Stimulated activated CD4-positive, alpha-beta T cell treated with anti-CD3 and anti-CD28 coated beads, TNF-alpha, amount 100 ng/mL, for 4 hours (primary cell): ENCODE measurements around the gene CABLES1.
"Not testable (repeated sequence)": the region's sequence is repeated elsewhere in the genome, so short reads cannot be mapped to it uniquely, and the experiment has no call there.

ENCODE experiments used
- DNase-seq, 3 experiments: peaks; one replicate each; pipeline ENCODE4 v3.0.0-alpha.2; 2020; ENCODE audit warnings: low read depth in 3 of 3

Gene CABLES1

DNA sequence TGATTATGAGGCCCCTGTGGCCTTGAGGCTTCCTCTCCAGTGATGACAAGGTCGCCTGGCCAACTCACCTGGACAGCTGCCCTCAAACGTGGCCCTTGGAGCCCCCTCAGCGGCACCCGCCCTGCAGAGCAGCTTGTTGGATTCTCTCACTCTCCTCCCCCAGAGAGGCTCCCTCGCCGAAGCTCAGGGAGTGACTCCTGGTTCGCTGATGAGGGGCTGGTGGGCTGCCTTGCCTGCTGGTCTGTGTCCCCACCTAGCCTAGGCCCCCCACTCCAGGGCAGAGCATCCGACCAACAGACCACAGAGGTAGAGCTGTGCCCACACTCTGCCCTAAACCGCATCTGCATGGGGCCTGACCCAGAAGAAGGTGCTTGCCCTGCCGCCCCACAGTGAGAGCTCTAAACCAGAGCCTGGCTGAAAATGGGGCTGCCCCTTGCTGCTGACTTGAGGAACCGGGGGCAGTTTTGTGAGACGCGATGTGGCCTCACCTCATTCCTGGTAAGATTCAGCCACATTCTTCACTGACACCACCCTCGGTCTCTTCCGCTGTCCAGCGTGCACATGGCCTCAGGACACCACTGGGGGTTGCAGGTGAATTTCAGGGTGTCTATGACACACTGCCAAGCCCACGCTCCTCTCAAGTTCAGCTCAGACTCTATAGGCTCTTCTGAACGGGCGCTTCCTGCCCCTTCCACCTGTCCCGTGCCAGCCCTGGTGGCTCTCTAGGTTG, 131.6 kb downstream of the CABLES1 start:
- DNase-seq = no peak

DNA sequence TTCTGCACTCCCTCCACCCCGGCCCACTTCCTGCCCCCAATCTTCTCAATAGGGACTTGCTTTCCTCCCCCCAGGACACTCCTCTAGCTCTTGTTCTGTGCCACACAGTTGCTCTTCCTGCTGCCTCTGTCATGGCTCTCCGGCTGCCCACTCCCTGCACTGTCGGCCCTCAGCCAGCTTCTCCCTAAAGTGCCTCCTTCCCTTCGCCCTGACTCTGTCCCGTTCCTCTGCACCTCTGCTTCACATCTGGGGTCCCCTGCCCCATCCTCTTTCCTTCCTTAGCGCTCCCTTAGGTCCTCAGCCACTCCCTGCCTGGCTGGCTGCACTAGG, 132.1 kb downstream of the CABLES1 start:
- no peak for DNase-seq

DNA sequence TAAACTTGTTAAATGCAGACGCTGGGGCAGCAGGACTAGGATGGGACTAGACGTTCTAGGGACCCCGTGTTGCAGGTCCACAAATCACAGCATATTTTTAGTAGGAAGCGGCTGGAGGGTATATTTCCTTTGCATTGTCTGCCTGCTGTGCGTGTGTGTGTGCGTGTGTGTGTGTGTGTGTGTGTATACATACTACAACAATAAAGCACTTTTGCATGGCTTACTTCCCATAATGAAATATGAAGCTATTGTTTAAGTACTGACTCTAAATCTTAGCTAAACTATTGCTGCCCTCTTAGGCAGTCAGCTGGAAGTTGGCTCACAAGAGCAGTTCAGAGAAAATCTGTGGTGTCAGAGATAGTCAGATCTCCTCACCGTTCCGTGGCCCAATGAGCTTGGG, 133.4 kb downstream of the CABLES1 start:
- DNase-seq = no peak

DNA sequence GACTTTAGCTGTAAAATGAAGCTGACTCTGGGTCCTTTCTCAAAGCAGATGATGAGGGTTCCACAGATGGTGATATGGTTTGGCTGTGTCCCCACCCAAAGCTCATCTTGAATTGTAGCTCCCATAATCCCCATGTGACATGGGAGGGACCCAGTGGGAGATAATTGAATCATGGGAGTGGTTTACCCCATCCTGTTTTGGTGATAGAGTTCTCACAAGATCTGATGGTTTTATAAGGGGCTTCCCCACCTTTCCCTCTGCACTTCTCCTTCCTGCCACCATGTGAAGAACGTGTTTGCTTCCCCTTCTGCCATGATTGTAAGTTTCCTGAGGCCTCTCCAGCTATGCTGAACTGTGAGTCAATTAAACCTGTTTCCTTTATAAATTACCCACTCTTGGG, 133.8 kb downstream of the CABLES1 start:
- not testable (repeated sequence) for DNase-seq

DNA sequence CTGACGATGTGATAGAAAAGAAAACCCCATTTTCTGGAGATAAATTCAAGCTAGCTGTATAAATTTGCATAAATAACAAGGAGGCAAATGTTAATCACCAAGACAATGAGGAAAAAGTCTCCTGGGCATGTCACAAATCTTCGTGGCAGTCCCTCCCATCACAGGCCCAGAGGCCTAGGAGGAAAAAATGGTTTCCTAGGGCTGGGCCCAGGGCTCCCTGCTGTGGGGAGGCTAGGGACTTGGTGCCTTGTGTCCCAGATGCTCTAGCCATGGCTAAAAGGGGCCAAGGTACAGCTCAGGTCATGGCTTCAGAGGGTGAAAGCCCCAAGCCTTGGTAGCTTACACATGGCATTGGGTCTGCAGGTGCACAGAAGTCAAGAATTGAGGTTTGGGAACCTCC, 134.6 kb downstream of the CABLES1 start:
- no peak for DNase-seq

DNA sequence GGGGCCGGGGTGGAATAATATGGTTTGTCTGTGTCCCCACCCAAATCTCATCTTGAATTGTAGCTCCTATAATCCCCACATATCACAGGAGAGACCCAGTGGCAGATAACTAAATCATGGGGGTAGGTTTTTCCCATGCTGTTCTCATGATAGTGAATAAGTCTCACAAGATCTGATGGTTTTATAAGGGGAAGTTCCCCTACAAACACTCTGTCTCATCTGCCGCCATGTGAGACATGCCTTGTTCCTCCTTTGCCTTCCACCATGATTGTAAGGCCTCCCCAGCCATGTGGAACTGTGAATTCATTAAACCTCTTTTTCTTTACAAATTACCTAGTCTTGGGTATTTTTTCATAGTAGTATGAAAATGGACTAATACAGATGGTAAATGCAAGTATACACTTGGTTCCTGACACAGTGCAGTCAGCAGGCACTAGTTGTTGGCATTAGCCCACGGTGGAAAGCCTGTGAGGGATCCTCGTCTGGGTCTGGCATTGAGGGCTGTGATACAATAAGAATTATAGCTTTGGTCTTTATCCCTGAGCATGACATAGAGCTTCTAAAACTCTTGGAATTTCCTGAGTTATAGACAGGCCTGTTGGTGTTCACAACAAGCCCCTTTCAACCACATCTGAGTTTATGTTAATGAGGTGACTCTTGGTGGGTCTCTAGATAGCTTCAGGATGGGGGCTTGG, 135.8 kb downstream of the CABLES1 start:
- DNase-seq = no peak

DNA sequence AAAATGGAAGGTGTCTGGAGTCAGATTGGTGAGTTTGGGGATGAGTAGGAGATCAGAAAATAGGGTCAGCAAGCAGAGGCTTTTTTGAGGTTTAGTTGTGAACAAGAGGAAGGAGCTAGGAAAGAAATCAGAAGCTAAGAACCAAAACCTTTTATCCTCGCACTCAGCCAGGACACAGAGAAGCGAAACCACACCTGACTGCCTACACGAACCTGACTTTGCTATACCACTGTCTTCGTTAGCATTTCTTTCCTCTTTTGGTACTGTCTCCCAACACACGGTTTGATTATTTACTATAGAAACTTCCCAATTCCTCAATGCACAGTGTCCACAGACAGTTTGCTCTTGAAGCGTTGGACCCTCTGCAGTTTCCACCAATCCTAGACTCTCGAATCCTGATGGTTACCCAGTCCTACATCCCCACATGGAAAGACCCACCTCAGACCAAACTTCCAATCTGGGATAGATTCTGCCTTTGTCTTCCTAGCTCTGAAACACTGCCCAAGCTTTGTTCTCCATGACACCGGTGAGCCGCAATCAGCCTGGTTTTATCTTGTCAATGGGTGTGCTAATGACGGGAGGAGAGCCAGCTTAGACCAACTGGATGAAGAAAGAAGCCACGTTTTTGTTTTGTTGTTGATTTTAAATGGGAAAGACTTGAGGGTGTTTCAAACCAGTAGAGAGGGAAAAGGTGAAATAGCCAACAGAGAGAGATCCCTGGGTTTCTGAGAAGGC, 137.4 kb downstream of the CABLES1 start:
- DNase-seq = no peak

DNA sequence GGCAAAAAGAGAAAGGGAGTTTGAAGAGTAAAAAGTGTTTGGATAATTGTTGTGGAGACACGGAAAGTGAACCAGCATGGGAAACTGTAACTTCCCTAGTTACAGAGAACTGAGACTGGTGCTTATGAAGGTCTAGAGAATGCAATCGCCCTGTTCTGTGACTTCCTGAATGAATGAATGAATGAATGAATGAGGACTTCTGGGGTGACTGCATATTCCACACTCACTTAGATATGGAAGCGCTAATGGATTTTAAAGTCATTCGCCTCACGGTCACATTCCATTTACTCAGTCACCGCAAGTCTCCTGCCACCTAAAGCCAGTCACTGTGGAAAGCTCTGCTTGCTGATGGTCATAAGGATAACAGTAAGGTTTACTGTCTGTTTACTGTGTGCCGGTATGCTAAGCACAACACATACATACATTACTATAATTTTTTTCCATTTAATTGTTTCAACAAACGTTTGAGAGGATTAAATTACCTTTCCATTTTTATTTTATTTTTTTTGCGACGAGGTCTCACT, 138.2 kb downstream of the CABLES1 start:
- no peak for DNase-seq

DNA sequence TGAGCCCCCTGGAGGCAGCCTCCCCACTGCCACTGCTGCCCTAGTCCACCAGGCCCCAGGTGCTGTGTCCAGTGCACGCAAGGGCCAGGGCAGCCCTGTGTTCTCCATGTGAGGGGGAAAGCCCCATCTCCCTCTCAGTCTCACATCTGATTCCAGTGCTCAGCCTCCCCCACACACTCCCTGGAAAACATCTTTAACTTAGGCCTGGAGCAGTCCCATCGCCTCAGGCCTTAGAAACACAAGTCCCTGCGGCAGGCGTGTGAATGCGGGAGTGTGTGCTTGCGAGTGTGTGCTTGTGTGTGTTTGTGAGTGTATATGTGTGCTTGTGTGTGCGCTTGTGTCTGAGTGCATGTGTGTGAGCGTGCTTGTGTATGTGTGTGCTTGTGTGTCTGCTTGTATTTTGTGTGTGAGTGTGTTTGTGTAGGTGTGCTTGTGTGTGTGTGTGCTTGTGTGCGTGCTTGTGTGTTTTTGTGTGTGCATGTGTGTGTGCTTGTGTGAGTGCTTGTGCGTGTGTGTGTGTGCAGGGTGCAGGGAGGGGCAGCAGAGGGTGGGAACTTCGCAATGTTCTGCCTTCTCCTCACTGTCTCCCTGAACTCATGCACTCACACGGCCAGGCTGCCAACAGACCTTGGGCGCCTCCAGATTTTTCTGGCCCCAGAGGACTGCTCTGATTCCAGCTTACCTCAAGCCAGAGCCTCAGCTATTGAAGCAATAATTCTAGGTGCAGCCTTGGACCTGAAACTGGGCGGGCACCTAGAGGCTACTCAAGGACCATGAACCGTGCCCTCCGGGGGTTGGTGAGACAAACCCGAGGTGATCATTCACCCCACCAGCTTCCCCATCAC, 139.6 kb downstream of the CABLES1 start:
- DNase-seq = no peak

DNA sequence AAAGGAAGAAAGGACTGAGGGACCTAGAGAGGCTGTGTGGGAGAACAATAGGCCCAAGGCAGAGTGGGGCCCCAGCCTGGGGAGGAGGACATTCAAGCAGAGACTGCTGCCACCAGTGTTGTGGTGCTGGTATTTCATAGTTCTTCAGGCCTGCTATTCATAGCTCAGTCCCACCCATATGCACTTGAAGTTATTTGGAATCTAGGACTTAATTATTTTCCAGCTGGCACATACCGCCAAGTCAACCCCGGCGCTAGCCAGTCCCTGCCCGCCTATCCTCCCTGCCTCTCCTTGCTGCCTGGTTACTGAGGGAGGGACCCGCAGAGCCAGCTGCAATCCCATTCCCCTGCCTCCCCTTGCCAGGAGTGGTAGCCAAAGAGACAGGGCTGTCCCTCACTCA, 141.2 kb downstream of the CABLES1 start:
- DNase-seq = no peak

DNA sequence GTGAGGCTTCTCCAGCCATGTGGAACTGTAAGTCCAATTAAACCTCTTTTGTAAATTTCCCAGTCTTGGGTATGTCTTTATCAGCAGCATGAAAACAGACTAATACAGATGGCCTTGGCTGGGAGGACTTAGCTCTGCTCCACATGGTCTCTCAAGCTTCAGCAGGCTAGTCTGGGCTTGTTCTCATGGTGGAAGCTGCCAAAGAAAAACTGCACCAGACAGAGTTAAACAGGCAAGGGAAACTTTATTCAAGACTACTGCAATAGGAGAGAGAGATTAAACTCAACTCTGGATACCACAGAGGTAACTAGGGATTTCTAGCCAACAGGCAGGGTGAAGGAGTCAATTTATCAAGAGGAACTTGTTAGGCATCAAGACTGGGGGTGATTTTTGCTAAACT, 142.1 kb downstream of the CABLES1 start:
- DNase-seq = no peak

DNA sequence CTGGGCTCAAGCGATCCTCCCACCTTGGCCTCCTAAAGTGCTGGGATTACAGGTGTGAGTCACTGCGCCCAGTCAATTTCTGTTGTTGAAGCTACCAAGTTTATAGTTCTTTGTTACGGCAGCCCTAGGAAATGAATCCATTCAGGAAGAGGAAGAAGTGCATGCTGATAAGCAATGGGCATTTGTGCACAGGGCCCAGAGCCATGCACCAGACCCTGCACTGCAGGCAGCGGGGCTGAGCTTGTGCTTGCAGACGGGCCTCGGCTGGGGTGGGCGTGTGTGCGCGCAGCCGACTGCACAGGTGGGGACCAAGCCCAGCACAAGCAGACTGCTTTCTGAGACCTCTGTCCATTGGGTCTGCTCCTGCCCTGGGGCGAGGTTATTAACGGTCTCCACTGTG, 144.6 kb downstream of the CABLES1 start:
- DNase-seq = no peak

DNA sequence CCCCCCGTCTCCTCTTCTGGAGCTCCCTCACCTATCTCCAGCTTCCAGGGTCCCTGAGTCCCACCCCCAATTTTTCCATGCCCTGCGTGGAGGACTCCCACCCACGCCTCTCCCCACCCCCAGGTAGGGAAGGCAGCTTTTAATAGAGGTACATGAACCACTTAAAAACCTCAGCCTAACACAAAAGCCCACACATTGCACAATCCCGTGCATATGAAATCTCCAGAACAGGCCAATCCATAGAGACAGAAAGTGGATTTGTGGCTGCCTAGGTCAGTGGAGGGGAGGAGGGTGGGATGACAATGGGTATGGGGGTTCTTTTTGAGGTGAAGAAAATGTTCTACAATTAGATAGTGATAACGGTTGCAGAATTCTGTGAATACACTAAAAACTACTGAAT, 145.6 kb downstream of the CABLES1 start:
- DNase-seq = no peak

DNA sequence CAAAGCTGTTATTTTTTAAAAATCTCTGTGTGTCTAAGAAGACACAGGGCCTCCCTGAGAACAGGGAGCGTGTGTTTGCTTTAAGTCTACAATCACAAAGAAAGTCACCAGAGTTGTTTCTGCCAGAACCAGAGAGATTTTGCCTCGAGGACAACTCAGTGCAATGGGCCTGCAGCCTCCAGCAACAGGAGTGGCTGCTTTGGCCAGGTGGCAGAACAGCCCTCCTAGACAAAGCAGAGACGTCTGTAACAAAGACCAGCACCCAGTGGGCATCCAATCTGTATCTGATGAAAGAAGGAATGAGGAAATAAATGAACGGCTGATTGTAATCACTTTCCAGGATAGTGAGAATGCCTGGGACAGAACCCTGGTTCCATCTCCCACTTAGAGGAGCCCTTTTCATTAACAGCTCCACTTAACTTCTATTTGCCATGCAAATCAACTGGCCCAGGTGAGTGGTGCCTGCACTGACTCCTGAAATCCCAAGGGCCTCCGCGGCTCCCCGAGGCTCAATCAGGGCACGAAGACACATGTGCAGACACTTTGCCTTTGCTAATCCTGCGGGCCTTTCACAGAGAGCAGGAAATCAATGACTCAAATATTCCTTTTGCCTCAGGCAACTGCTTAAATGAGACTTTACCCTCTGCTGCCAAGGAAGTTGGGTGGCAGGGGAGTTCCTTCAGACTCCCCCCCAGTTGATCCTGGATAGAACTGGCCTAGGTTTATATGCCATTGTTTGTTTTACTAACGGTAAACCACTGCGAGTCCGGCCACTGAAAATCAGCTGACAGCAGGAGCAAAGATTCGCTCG, 146.5 kb downstream of the CABLES1 start:
- DNase-seq = no peak

DNA sequence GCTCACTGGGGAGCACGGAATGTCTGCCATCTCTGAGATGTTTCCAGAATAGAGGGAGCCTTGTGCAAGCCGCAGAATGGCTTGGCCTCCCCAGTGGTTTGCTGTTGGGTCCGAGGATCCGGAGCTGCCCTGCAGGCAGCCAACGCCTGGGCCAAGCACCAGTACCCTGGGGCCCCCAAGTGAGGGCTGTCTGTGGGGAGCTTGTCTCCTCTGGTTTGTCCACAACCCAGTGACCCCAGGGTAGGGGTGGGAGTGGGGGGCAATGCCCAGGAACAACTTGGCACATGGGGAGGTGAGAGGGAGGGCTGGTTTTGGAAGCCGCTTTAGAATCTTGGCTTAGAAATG, 147.1 kb downstream of the CABLES1 start:
- DNase-seq = no peak

DNA sequence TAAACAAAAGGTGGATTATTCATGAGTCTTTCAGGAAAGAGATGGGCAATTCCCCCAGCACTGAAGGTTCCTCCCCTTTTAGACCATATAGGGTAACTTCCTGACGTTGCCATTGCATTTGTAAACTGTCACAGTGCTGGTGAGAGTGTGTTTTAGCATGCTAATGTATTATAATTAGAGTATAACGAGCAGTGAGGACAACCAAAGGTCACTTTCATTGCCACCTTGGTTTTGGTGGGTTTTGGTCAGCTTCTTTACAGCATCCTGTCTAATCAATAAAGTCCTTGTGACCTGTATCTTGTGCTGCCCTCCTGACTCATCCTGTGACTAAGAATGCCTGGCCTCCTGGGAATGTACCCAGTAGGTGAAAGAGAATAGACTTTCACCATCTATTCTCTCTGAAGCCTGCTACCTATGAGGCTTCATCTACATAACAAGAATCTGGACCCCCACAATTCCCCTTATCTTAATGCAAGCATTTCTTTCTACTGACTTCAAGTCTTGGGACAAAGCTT, 148.7 kb downstream of the CABLES1 start:
- no peak for DNase-seq

DNA sequence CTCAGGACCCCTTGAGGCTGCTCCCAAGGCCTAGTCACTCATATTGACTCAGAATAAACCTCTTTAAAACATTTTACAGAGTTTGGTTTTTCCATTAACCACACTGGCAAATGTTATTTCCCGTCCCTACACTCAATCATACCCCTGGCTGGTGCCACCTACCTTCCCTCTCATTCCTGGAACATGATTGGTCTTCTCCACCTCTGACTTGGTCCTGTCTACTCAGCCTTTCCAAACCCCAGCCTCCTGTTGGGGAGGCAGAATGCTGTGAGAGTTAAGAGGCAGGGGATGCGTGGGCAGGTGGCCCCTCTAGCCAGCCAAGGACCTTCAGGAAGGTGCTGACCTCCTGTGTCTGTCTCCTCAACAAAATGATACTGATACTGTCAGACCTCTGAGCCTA, 149.3 kb downstream of the CABLES1 start:
- no peak for DNase-seq

DNA sequence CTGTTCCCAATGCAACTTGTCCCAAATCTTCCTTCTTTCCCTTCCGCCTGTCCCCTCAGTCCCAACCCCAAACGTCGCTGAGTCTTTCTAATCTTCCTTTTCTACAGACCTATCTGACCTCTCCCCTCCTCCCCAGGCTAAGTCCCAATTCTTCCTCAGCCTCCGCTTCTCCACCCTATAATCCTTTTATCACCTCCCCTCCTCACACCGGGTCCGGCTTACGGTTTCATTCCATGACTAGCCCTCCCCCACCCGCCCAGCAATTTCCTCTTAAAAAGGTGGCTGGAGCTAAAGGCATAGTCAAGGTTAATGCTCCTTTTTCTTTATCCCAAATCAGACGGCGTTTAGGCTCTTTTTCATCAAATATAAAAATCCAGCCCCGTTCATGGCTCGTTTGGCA, 150.3 kb downstream of the CABLES1 start:
- not testable (repeated sequence) for DNase-seq

DNA sequence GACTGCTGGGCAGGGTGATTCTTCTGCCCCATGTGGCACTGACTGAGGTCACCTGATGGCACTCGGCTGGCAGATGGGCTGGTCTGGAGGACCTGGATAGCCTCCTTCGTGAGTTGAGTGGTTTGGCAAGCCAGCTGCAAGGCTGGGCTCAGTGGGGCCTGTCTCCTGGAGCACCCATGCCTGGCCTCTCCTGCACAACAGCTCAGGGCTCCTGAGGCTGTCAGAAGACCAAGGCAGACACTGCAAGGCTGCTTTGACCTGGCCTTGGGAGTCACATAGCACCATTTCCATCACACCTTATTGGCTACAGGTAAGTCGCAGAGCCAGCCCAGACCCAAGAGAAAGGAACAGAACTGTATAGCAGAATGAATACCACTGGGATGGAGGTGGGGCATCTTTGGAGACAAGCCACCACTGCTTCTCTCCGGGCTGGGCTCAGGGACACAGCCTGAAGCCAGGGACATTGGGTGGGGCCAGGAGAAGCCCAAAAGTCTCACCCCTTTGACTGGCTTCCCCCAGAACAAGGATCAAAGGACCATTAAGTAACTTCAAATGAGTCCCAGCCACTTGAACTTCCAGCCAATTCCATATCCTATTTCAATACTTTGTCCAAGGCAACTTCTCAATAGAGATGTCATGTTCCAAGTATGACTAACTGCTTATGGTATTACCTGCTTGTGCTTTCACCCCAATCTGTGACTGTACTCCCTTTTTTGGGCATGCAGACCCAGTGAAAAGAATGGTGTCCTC, 156.3 kb downstream of the CABLES1 start:
- DNase-seq = no peak

DNA sequence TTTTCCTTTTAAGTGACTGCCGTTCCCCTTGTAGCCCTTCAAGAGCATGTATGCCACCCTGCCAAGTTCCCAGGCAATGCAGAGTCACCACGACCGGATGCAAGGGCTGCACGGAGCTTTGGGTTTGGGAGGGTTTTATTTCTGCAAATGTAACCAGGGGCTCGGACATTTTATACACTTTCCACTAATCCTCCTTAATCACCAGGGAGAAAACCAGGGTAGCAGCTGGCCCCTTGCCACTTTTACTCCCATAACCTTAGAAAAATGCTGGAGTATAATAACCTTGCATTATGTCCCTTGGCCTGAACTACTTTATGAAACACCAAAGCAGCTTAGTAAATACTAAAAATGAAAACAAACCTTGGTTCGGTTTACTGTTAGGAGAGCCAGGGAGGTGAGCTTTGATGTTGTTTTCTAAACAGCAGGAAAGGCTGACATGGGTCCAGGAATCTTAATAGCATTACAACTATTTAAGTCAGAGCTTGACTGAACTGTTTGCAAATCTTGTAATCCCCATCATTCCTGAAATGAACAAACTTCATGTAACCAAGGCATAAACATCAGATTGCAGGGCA, 165.0 kb downstream of the CABLES1 start:
- DNase-seq = no peak
